ENCODE data around the gene FRS3.
A peak's percentile ranks its signal among the peaks of the same experiment; 100 is the strongest.

The FRS3 gene

GRCh38 chr6:41787219-41787917 is 7.7 kb upstream of the FRS3 start, which contains the start of gene TOMM6:
Gene TOMM6 (plus strand): TSS chr6:41787694. CDS start chr6:41787698, 4 bp downstream.
- peak within 1 kb of the TSS; percentile 93 for H3K9ac ChIP-seq
- H3K36me3 ChIP-seq (ENCODE audit: insufficient read depth) = no peaks in the 10 kb centered on the region
- H4K20me1 ChIP-seq (ENCODE audit: insufficient read depth) = no peaks in the 10 kb centered on the region
- peak within 1 kb of the TSS; percentile 88 for H3K27ac ChIP-seq
- peaks cover 21% of the 10 kb centered on the region for H3K79me2 ChIP-seq (ENCODE audit: insufficient read depth, low read depth)
- H3K4me3 ChIP-seq (IDR thresholded peaks at IDR 0.05; ENCODE audit: insufficient read depth, low read depth, low read length) = no peak within 1 kb of the TSS
- peak within 1 kb of the TSS; percentile 89 for H3K4me2 ChIP-seq
- H3K4me1 ChIP-seq (ENCODE audit: low read depth, poor library complexity, severe bottlenecking) = peaks cover 14% of the 10 kb centered on the region
- peaks cover 21% of the 10 kb centered on the region for H3K27me3 ChIP-seq (ENCODE audit: insufficient read depth, low read depth)
- TF ChIP-seq, protein P1, sequence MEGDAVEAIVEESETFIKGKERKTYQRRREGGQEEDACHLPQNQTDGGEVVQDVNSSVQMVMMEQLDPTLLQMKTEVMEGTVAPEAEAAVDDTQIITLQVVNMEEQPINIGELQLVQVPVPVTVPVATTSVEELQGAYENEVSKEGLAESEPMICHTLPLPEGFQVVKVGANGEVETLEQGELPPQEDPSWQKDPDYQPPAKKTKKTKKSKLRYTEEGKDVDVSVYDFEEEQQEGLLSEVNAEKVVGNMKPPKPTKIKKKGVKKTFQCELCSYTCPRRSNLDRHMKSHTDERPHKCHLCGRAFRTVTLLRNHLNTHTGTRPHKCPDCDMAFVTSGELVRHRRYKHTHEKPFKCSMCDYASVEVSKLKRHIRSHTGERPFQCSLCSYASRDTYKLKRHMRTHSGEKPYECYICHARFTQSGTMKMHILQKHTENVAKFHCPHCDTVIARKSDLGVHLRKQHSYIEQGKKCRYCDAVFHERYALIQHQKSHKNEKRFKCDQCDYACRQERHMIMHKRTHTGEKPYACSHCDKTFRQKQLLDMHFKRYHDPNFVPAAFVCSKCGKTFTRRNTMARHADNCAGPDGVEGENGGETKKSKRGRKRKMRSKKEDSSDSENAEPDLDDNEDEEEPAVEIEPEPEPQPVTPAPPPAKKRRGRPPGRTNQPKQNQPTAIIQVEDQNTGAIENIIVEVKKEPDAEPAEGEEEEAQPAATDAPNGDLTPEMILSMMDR (conservative IDR thresholded peaks at IDR 0.05; ENCODE audit: low read depth, low read length) = peak; percentile 85
- peak within 1 kb of the TSS; percentile 89 for H2AFZ ChIP-seq (ENCODE audit: low read depth)

GRCh38 chr6:41786451-41787218 is 6.9 kb upstream of the FRS3 start:
- Histone ChIP-seq H3K79me2 (ENCODE audit: insufficient read depth, low read depth) (peaks cover 21% of the 10 kb centered on the region), H4K20me1 (ENCODE audit: insufficient read depth) (no peaks in the 10 kb centered on the region), H3K9ac (peak overlapping the region; percentile 93), H3K4me1 (ENCODE audit: low read depth, poor library complexity, severe bottlenecking) (peaks cover 14% of the 10 kb centered on the region), H3K27ac (peak overlapping the region; percentile 88), H3K36me3 (ENCODE audit: insufficient read depth) (no peaks in the 10 kb centered on the region), H2AFZ (ENCODE audit: low read depth) (peak overlapping the region; percentile 89), H3K27me3 (ENCODE audit: insufficient read depth, low read depth) (peaks cover 23% of the 10 kb centered on the region), H3K4me3 (IDR thresholded peaks at IDR 0.05; ENCODE audit: insufficient read depth, low read depth, low read length) (no peak overlapping the region), H3K4me2 (peak overlapping the region; percentile 89)
- TF ChIP-seq, protein P1 (conservative IDR thresholded peaks at IDR 0.05; ENCODE audit: low read depth, low read length) = peak; percentile 36; the same call in 1 of the 2 replicates

- Histone ChIP-seq H3K4me3 (IDR thresholded peaks at IDR 0.05; ENCODE audit: insufficient read depth, low read depth, low read length) (no peak overlapping the region), H2AFZ (ENCODE audit: low read depth) (peak overlapping the region; percentile 89), H3K9ac (peak overlapping the region; percentile 93; the same call in 1 of the 2 replicates), H3K4me1 (ENCODE audit: low read depth, poor library complexity, severe bottlenecking) (peaks cover 19% of the 10 kb centered on the region), H4K20me1 (ENCODE audit: insufficient read depth) (no peaks in the 10 kb centered on the region), H3K36me3 (ENCODE audit: insufficient read depth) (no peaks in the 10 kb centered on the region), H3K27ac (no peak overlapping the region), H3K79me2 (ENCODE audit: insufficient read depth, low read depth) (peaks cover 21% of the 10 kb centered on the region), H3K27me3 (ENCODE audit: insufficient read depth, low read depth) (peaks cover 31% of the 10 kb centered on the region), H3K4me2 (peak overlapping the region; percentile 89)
- TF ChIP-seq, protein P1 (conservative IDR thresholded peaks at IDR 0.05; ENCODE audit: low read depth, low read length) = no peak; the same call in 1 of the 2 replicates
Observed at GRCh38 chr6:41785689-41786450, 6.2 kb upstream of the FRS3 start.

- peaks cover 20% of the 10 kb centered on the region for H3K4me1 ChIP-seq (ENCODE audit: low read depth, poor library complexity, severe bottlenecking)
- no peaks in the 10 kb centered on the region for H4K20me1 ChIP-seq (ENCODE audit: insufficient read depth)
- H3K9ac ChIP-seq = no peak overlapping the region
- peaks cover 33% of the 10 kb centered on the region for H3K27me3 ChIP-seq (ENCODE audit: insufficient read depth, low read depth)
- H3K4me3 ChIP-seq (IDR thresholded peaks at IDR 0.05; ENCODE audit: insufficient read depth, low read depth, low read length) = no peak overlapping the region
- H3K79me2 ChIP-seq (ENCODE audit: insufficient read depth, low read depth) = peaks cover 21% of the 10 kb centered on the region
- no peak overlapping the region for H3K4me2 ChIP-seq
- TF ChIP-seq, protein P1 (conservative IDR thresholded peaks at IDR 0.05; ENCODE audit: low read depth, low read length) = no peak
- no peak overlapping the region for H3K27ac ChIP-seq
- H2AFZ ChIP-seq (ENCODE audit: low read depth) = no peak overlapping the region
- H3K36me3 ChIP-seq (ENCODE audit: insufficient read depth) = no peaks in the 10 kb centered on the region
Observed at GRCh38 chr6:41785254-41785653, 5.6 kb upstream of the FRS3 start.

All from KMS-11 (cell line).